Pancreas (tissue), 10 donors: ENCODE measurements around the gene NHERF2. TPM values are rescaled to one million over a fixed set of nuclear protein-coding genes. Genes with fewer than 3 reads are reported as not detected.

Experiments
- ATAC-seq, 4 donors: fragments of 200-7000 bp; cut with Tn5 transposase; one replicate each; pipeline versions ENCODE4 v1.8.0 to v1.9.1; 2020; ENCODE audit warnings: mild to moderate bottlenecking in 4 of 4, moderate library complexity in 4 of 4
- DNase-seq, 6 donors: peaks; one replicate each; pipeline ENCODE4 v3.0.0-alpha.2; 2020
- FAIRE-seq: peaks from 2 replicates; lab custom pipeline; 2012; peaks lifted over from hg19 to GRCh38; lab: Jason Lieb, UNC
- H3K27ac ChIP-seq, 4 donors: fragments of 200-600 bp; sonication (generic); 1 replicate in 3 of 4; 2 replicates in 1 of 4; pipeline versions ENCODE4 v1.5.0 to v1.8.0; 2020
- H3K27me3 ChIP-seq, 4 donors: fragments of 200-600 bp; one replicate each; pipeline ENCODE4 v1.8.0; 2021
- H3K36me3 ChIP-seq, 3 donors: fragments of 200-600 bp; sonication (generic) in 1 of 3; one replicate each; pipeline versions ENCODE4 v1.5.0 to v1.8.0; 2020 to 2021
- H3K4me1 ChIP-seq, 3 donors: fragments of 200-600 bp; one replicate each; pipeline ENCODE4 v1.8.0; 2021
- H3K4me3 ChIP-seq, 4 donors: fragments of 200-600 bp; sonication (generic) in 2 of 4; one replicate each; pipeline versions ENCODE4 v1.5.0 to v1.8.0; 2020 to 2021
- H3K9me3 ChIP-seq, 4 donors: fragments of 200-600 bp; one replicate each; pipeline ENCODE4 v1.8.0; 2021
- WGBS, 2 donors: extraction: QIAGEN DNeasy Blood & Tissue Kit; methylation state at CpG; one replicate each; pipeline ENCODE4 v1.1.7; 2013; 5-methylcytosine and 5-hydroxymethylcytosine counted together
- intact Hi-C, 3 donors: fragments of 100-400 bp; cut with DNase I; formaldehyde crosslinking; loops; one replicate each; pipeline versions ENCODE4 v1.11.1 to v1.14.2; 2022
- polyA plus RNA-seq, 2 donors: library from polyadenylated mRNA; stranded (reverse); fragments of 200-250 nt; gene quantifications; one replicate each; pipeline ENCODE4 v1.2.3, GENCODE V29; 2013
- total RNA-seq, 6 donors: library from RNA; stranded (reverse); fragmentation: NEBNext Ultra II Directional in 4 of 6; extraction: Animal tissue kit (Norgen Biotek cat#: 25700) in 4 of 6; gene quantifications; one replicate each; pipeline versions ENCODE4 v1.2.1 to v1.2.4, GENCODE V29; 2021 to 2023
- TF ChIP-seq, protein P1 (sequence below), 4 donors: fragments of 200-600 bp; sonication (generic) in 3 of 4; IDR thresholded peaks; one replicate each; pipeline versions ENCODE4 v1.5.0 to v1.8.0; 2021; ENCODE audit warnings: antibody characterized with exemption in 4 of 4
- donor health status: healthy with polysubstance abuse.
- donor health status: DM: no; HTN: no; CAD: no; lungs with moderate emphysema.
- donor health status: DM: no; HTN: no; CAD: no.
- donor health status: control.
- donor health status: control.
- donor health status: Bipolar disorder and iron deficiency.
- donor health status: DM: yes; HTN: yes; CAD: no.
- donor health status: DM: no; HTN: no; CAD: no.
- donor health status: DM: no; HTN: no; CAD: no.
- donor health status: DM: yes; HTN: yes; CAD: no.

NHERF2 gene
- total and polyA plus RNA-seq, 8 donors, result 14.7 to 144 (median 26.3) TPM

DNA sequence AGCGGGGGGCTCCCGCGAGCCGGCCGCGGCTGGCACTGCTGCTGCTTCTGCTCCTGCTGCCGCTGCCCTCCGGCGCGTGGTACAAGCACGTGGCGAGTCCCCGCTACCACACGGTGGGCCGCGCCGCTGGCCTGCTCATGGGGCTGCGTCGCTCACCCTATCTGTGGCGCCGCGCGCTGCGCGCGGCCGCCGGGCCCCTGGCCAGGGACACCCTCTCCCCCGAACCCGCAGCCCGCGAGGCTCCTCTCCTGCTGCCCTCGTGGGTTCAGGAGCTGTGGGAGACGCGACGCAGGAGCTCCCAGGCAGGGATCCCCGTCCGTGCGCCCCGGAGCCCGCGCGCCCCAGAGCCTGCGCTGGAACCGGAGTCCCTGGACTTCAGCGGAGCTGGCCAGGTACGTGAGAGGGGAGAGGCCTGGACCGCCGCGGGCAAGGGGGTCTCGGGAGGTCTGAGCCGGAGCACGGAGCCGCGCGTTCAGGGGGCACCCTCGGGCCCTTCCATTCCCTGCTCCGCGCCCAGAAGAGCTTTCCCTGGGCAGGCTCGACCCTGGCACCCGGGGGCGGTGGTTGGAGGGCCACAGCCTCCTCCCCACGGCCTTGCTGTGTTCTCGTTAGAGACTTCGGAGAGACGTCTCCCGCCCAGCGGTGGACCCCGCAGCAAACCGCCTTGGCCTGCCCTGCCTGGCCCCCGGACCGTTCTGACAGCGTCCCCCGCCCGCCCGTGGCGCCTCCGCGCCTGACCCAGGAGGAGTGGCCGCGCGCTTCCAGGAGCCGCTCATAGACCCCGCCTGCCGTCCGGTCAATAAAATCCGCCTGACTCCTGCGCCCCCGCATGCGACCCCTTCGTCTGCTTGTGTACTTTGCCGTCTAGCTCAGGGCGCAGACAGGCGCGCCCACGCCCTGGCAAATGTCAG lies 6.5 kb upstream of the NHERF2 start:
- Histone ChIP-seq H3K9me3 (no peaks in the 10 kb centered on the region), H3K4me1 (peaks cover 0 to 10% (median 4%) of the 10 kb centered on the region in 3 donors), H3K4me3 (peak overlapping the region in 1 of 4 donors; percentile 14), H3K36me3 (no peaks in the 10 kb centered on the region), H3K27me3 (peaks cover 0 to 7% (median 0%) of the 10 kb centered on the region in 4 donors), H3K27ac (no peak overlapping the region)
- WGBS, 2 donors, result 2 to 3% methylated on average over 89 to 96 of the region's 96 CpGs
- DNase-seq (peak in 1 of 6 donors; percentile 77), ATAC-seq (no peak), FAIRE-seq (no peak)
- intact Hi-C loops, result loop anchor here in 1 of 3 donors (5.0 kb wide), 1 partner anchor 122 kb away; no protein-coding TSS in a partner anchor
- TF ChIP-seq, protein P1, sequence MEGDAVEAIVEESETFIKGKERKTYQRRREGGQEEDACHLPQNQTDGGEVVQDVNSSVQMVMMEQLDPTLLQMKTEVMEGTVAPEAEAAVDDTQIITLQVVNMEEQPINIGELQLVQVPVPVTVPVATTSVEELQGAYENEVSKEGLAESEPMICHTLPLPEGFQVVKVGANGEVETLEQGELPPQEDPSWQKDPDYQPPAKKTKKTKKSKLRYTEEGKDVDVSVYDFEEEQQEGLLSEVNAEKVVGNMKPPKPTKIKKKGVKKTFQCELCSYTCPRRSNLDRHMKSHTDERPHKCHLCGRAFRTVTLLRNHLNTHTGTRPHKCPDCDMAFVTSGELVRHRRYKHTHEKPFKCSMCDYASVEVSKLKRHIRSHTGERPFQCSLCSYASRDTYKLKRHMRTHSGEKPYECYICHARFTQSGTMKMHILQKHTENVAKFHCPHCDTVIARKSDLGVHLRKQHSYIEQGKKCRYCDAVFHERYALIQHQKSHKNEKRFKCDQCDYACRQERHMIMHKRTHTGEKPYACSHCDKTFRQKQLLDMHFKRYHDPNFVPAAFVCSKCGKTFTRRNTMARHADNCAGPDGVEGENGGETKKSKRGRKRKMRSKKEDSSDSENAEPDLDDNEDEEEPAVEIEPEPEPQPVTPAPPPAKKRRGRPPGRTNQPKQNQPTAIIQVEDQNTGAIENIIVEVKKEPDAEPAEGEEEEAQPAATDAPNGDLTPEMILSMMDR (IDR thresholded peaks at IDR 0.05), result no peak

DNA sequence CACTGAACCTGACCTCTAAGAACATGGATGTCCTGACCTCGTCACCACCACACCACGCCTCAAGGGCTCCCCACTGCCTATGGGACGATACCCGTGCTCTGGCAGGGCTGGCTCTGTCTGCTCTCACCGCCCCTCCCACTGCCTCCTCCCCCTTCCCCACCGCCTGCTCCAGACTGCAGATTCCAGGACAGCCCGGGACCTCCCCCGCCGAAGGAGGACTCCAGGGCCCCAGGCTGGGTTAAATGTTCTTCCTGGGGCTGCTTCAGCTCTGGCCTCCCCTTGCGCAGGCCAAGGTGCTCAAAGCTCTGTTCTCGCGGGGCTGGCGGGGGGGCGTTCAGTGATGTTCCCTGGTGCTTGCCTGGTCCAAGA lies 4.0 kb upstream of the NHERF2 start:
- peaks cover 0 to 10% (median 4%) of the 10 kb centered on the region in 3 donors for H3K4me1 ChIP-seq
- TF ChIP-seq, protein P1 (IDR thresholded peaks at IDR 0.05), result no peak
- peak; percentile 22 to 35 (median 28) for ATAC-seq
- no peak for FAIRE-seq
- no peak overlapping the region for H3K27ac ChIP-seq
- intact Hi-C loops, result loop anchor here in 1 of 3 donors (5.0 kb wide), 1 partner anchor 120 kb away; no protein-coding TSS in a partner anchor
- WGBS, 2 donors, result 3 to 4% methylated on average over 14 of the region's 14 CpGs
- no peaks in the 10 kb centered on the region for H3K9me3 ChIP-seq
- no peaks in the 10 kb centered on the region for H3K36me3 ChIP-seq
- peaks cover 0 to 7% (median 0%) of the 10 kb centered on the region in 4 donors for H3K27me3 ChIP-seq
- H3K4me3 ChIP-seq, result peak overlapping the region in 2 of 4 donors; percentile 34 to 36
- peak in 2 of 6 donors; percentile 63 to 79 for DNase-seq

DNA sequence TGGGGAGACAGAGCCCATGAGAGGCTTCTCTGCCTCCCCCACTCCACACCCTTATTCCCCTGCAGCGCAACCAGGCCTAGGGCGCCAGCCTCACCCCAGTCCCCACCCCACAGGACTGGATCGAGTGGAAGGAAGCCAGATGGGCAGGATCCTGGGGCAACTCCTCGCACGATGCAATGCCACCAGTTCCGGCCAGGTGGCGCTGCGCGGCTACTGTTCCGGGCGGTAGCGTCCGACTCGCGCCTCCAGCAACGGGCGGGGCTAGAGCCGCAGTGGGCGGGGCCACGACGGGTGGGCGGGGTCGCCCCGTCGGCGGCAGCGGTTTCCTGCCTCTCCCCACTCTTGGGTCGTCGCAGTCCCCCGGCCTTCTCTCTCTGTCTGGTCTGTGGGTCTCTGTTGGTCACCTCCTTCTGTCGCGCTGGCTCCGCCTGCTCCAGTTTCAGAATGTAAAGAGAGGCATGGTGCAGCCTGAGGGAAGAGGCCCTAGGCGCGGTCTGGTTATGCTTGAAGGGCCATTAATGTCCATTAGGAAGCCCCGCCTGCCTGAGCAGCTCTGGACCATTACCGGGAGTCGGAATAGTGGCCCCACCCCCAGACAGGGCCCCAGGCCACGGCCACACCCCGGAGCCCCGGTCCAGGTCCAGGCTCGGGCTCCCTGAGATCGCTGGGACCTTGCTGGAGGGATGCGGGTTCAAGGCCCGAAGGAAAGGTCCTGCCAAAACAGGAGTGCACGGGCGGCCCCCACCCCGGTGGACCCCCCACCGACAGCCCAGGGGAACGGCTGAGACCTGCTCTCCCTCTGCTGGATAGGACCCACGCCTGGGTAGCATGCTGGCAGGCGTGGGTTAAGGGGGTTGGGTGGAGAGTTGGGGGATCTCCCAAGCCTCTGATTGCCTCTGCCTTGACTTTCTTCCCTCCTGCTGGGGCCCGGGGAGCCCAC lies 3.3 kb upstream of the NHERF2 start:
- TF ChIP-seq, protein P1 (IDR thresholded peaks at IDR 0.05), result peak; percentile 93 to 95 (median 94)
- peak; percentile 87 to 96 (median 92) for ATAC-seq
- intact Hi-C loops, result loop anchor here in 1 of 3 donors (5.0 kb wide), 1 partner anchor 119 kb away; no protein-coding TSS in a partner anchor
- Histone ChIP-seq H3K27me3 (peaks cover 0 to 7% (median 0%) of the 10 kb centered on the region in 4 donors), H3K4me1 (peaks cover 0 to 10% (median 4%) of the 10 kb centered on the region in 3 donors), H3K9me3 (no peaks in the 10 kb centered on the region), H3K36me3 (no peaks in the 10 kb centered on the region), H3K27ac (peak overlapping the region in 2 of 4 donors; percentile 13 to 44), H3K4me3 (peak overlapping the region in 2 of 4 donors; percentile 34 to 36)
- FAIRE-seq, result no peak
- peak; percentile 86 to 99 (median 97) for DNase-seq
- 15% methylated on average over 51 to 53 of the region's 53 CpGs for WGBS, 2 donors

DNA sequence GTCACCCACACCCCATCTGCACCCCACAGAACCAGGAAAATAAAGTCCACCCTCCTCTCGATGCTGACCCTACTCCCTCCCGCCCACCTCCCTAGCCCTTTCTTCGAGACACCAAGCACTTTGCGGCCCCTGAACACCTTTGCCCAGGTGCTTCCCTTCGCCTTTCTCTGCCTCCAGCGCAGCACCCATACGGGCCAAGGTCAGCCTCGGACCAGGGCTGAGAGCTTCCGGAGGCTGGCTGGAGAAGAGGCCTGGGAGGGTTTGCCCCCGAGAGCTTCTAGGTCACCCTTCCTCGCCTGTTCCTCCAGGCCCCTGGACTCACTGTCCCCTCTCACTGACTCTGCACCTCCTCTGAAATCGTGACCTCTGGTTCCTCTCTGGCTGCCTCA lies 2.7 kb upstream of the NHERF2 start:
- no peak overlapping the region for H3K4me3 ChIP-seq
- no peaks in the 10 kb centered on the region for H3K9me3 ChIP-seq
- TF ChIP-seq, protein P1 (IDR thresholded peaks at IDR 0.05), result no peak
- ATAC-seq (no peak), DNase-seq (no peak), FAIRE-seq (no peak)
- 75 to 79% methylated on average over 12 of the region's 12 CpGs for WGBS, 2 donors
- intact Hi-C loops, result loop anchor here in 1 of 3 donors (5.0 kb wide), 1 partner anchor 118 kb away; no protein-coding TSS in a partner anchor
- peaks cover 0 to 7% (median 0%) of the 10 kb centered on the region in 4 donors for H3K27me3 ChIP-seq
- peaks cover 0 to 10% (median 4%) of the 10 kb centered on the region in 3 donors for H3K4me1 ChIP-seq
- H3K36me3 ChIP-seq, result no peaks in the 10 kb centered on the region
- H3K27ac ChIP-seq, result no peak overlapping the region
